Activated T-cell treated with anti-CD3 and anti-CD28 coated beads for 1 hour (primary cell): ENCODE data around the gene ADAMTS13.
"Not testable (repeated sequence)": the region's sequence is repeated elsewhere in the genome, so short reads cannot be mapped to it uniquely, and the experiment has no call there.

Experiments
- DNase-seq: peaks from one replicate; pipeline ENCODE4 v3.0.0-alpha.2; 2020; ENCODE audit warnings: low read depth

The ADAMTS13 gene

DNA sequence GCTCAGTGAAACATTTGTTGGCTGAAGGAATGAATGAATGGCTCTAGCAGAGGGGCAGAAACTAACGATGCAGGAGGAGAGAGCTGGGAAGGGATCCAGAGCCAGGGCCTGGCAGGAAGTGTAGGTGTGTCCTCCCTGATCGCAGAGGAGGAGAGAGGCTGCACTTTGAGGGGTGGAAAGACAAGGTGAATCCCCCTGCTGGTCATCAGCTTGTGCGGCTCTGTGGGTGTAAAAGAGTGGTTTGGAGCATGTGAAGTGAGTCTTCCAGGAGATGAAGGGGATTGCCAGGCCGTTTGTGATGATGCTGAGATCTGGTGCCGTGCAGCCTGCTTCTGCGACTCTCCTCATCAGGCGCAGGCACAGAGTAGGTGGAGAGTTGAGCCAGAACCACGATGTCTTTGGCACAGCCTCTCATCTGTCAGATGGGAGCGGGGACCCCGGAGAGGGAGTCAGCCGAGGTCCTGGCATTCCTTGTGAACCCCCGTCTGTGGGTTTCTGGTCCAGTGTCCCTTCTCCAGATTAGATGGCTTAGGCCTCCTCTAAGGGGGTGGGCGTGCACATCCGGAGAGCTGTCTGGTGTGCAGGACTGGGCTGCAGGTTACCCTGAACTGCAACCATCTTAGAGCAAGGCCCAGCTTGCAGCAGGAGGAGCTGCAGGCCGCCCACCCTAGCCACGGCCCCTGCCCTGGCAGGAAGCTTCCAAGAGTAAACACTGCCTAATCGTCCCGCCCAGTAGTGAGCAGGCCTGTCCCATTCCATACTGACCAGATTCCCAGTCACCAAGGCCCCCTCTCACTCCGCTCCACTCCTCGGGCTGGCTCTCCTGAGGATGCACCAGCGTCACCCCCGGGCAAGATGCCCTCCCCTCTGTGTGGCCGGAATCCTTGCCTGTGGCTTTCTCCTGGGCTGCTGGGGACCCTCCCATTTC lies at the start of gene ADAMTS13:
ADAMTS13 (plus strand) TSS at position 753 of the 928 bp plus-strand sequence; CDS start at position 830, 77 bp downstream.
- no peak for DNase-seq

DNA sequence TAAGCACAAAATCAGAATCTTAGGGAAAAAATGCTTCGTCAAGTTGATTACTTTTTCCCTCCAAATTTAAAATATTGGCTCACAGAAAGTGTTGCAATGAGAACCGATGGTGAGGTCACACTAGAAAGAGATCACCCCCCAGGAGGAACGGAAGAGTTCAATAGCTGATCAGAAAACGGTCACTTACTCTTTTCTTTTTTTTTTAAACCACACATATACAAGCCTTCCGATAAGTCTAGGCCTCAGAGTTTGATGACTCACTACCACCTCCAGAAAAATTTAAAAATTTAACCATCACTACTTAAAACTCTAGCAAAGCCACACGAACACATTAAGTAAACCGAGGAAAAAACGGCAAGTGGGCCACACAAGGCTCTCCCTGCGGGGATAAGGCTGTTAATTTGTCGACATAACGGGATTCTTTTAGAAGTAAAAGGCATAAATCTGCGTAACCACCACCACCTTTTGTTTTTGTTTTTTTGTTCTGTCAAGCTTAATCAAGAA lies 47.5 kb upstream of the ADAMTS13 start:
- no peak for DNase-seq

DNA sequence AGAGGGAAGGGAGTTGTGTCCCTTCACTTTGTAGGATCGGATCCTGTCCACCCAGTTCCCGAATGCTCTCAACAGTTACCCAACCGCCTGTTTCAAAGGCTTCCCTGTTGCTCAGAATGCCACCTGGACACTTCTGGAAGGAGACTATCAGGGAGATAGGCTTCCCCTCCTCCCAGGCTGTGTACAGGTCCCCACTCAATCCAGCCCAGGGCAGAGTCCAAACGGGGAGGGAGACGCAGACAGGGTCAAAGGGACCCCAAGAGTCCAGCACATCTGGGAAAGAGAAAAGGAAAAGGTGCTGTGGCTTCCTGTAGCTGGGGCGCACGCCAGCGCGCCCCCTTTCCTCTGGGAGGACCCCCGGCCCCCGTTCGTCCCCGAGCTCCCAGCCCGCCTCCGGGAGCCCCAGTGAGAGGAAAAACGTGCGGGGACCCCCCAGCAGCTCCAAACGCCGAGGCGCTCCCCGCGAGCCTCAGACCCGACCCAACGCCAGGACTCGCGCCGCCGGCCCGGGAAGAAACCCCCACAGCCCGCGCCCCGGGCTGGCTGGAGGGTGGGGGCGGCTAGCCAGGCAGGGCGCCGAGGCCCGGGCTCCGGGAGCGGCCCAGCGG lies 46.9 kb upstream of the ADAMTS13 start:
- DNase-seq: no peak

GRCh38 chr9:133375724-133376654 lies 46.2 kb upstream of the ADAMTS13 start, which contains the start of the genes STKLD1 and SURF4:
STKLD1 (plus strand) TSS chr9:133376366; CDS start chr9:133376474, 108 bp downstream.
SURF4 (minus strand) TSS chr9:133376060; CDS start chr9:133375969, 91 bp downstream.
- peak; percentile 92 for DNase-seq

- DNase-seq: not testable (repeated sequence)
Observed at GRCh38 chr9:133377280-133377679, 44.9 kb upstream of the ADAMTS13 start.

- DNase-seq: no peak
Observed at GRCh38 chr9:133377721-133378216, 44.4 kb upstream of the ADAMTS13 start.

GRCh38 chr9:133378408-133378962 lies 43.7 kb upstream of the ADAMTS13 start:
- no peak for DNase-seq

- no peak for DNase-seq
Observed at GRCh38 chr9:133379153-133380086, 42.7 kb upstream of the ADAMTS13 start.

DNA sequence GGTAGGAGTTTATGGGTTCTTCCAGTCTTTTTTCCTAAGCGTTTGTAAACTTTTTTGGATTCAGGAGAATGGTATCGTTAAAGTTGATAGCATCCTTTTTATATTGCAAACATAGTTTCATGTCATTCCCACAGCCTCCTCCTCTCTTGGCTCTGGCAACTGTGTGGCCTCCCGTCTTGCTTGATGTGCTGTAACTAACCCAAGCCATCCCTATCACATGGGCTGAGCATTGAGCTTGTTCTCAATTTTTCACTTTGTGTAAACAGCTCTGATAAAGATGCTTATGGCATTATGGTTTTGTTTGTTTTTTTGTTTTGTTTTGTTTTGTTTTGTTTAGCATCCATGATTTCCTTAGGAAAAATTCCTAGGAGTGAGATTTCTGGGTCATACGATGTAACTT lies 41.4 kb upstream of the ADAMTS13 start:
- DNase-seq: no peak

GRCh38 chr9:133382507-133383141 lies 39.5 kb upstream of the ADAMTS13 start:
- DNase-seq: no peak

DNA sequence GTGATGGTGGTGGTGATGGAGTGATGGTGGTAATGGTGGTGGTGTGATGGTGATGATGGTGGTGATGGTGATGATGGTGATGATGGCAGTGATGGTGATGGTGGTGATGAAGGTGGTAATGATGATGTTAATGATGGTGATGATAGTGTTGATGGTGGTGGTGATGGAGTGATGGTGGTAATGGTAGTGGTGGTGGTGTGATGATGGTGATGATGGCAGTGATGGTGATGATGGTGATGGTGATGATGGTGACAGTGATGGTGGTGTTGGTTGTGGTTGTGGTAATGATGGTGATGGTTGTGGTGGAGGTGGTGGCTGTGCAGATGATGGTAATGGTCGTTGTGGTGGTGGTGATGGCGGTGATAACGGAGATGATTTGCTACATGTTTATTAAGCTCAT lies 38.7 kb upstream of the ADAMTS13 start:
- no peak for DNase-seq

- DNase-seq: no peak
Observed at GRCh38 chr9:133384736-133385321, 37.3 kb upstream of the ADAMTS13 start.

GRCh38 chr9:133385452-133385851 lies 36.7 kb upstream of the ADAMTS13 start:
- DNase-seq: no peak

GRCh38 chr9:133386338-133386737 lies 35.8 kb upstream of the ADAMTS13 start:
- DNase-seq: no peak

GRCh38 chr9:133387680-133388079 lies 34.5 kb upstream of the ADAMTS13 start:
- no peak for DNase-seq

GRCh38 chr9:133389025-133389557 lies 33.1 kb upstream of the ADAMTS13 start:
- no peak for DNase-seq

DNA sequence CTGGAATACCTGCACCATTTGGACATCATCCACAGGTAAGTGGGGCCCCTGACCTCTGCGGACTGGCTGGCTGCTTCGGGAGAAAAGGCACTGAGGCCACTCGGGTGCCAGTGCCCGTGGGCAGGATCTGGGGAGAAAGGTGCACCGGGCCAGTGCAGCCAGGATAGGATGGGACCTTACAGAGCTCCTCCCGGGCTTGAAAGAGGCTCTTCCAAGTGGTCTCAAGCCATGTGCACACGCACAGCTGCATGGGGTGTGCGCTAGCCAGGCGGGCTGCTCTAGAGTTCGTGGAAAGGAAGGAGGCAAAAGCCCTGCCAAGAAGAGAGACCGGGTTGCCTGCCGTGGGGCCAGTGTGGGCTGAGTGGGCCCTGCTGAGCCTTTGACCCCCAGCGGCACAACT lies 32.6 kb upstream of the ADAMTS13 start:
- no peak for DNase-seq

DNA sequence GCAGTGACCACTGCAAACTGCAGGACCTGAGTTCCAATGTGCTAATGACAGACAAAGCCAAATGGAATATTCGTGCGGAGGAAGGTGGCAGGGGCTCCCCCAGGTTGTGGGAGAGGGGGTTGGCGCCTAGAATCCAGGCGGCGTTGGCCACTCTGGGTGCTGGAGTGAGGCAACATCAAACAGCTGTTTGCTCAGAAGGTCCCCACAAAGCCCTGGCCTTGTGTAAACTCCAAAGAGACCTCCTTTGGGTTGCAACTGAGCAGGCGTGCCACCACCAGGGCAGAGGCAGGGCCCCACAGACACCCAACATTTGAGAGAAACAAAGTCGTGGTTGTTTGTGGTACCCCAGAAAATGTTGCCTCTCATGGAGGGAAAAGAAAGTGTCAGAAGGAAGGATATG lies 31.5 kb upstream of the ADAMTS13 start:
- DNase-seq: no peak

DNA sequence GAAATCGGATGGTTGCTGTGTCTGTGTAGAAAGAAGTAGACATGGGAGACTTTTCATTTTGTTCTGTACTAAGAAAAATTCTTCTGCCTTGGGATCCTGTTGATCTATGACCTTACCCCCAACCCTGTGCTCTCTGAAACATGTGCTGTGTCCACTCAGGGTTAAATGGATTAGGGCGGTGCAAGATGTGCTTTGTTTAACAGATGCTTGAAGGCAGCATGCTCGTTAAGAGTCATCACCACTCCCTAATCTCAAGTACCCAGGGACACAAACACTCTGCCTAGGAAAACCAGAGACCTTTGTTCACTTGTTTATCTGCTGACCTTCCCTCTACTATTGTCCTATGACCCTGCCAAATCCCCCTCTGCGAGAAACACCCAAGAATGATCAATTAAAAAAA lies 30.7 kb upstream of the ADAMTS13 start:
- DNase-seq: not testable (repeated sequence)
